T-helper 2 cell (primary cell): Measurements from ENCODE around the gene LRP1B.

Experiments
- DNase-seq, 5 experiments: peaks; one replicate each; pipeline versions ENCODE4 v3.0.0 to v3.0.0-alpha.2; 2012 to 2022

The LRP1B gene

GRCh38 chr2:141652308-141652707 lies 478.5 kb downstream of the LRP1B start:
- DNase-seq, result no peak

- no peak for DNase-seq
These were observed 483.5 kb downstream of the LRP1B start for GRCh38 chr2:141647353-141647752.

GRCh38 chr2:141641462-141641861 lies 489.4 kb downstream of the LRP1B start:
- DNase-seq, result no peak

- no peak for DNase-seq
These were observed 491.0 kb downstream of the LRP1B start for GRCh38 chr2:141639809-141640208.

GRCh38 chr2:141633132-141633531 lies 497.7 kb downstream of the LRP1B start:
- DNase-seq, result no peak

- no peak for DNase-seq
These were observed 500.3 kb downstream of the LRP1B start for GRCh38 chr2:141630407-141630930.

GRCh38 chr2:141620372-141620771 lies 510.4 kb downstream of the LRP1B start:
- no peak for DNase-seq

- DNase-seq, result no peak
These were observed 512.4 kb downstream of the LRP1B start for GRCh38 chr2:141618457-141618856.

- DNase-seq, result no peak
These were observed 518.8 kb downstream of the LRP1B start for GRCh38 chr2:141611981-141612380.

GRCh38 chr2:141611176-141611571 lies 519.6 kb downstream of the LRP1B start:
- no peak for DNase-seq

GRCh38 chr2:141610564-141611175 lies 520.1 kb downstream of the LRP1B start:
- no peak for DNase-seq

- DNase-seq, result no peak
These were observed 525.7 kb downstream of the LRP1B start for GRCh38 chr2:141605163-141605562.

- DNase-seq, result no peak
These were observed 529.2 kb downstream of the LRP1B start for GRCh38 chr2:141601511-141602152.

GRCh38 chr2:141599721-141600120 lies 531.1 kb downstream of the LRP1B start:
- no peak for DNase-seq

GRCh38 chr2:141598982-141599381 lies 531.8 kb downstream of the LRP1B start:
- no peak for DNase-seq

- DNase-seq, result no peak
These were observed 535.4 kb downstream of the LRP1B start for GRCh38 chr2:141595316-141595920.

GRCh38 chr2:141591787-141592186 lies 539.0 kb downstream of the LRP1B start:
- DNase-seq, result no peak

- no peak for DNase-seq
These were observed 540.2 kb downstream of the LRP1B start for GRCh38 chr2:141590620-141591019.

- DNase-seq, result no peak
These were observed 541.5 kb downstream of the LRP1B start for GRCh38 chr2:141589314-141589713.

GRCh38 chr2:141586985-141587384 lies 543.8 kb downstream of the LRP1B start:
- no peak for DNase-seq

GRCh38 chr2:141582213-141582612 lies 548.6 kb downstream of the LRP1B start:
- DNase-seq, result no peak

- no peak for DNase-seq
These were observed 551.7 kb downstream of the LRP1B start for GRCh38 chr2:141579071-141579470.

GRCh38 chr2:141570474-141571131 lies 560.2 kb downstream of the LRP1B start:
- no peak for DNase-seq

- no peak for DNase-seq
These were observed 560.9 kb downstream of the LRP1B start for GRCh38 chr2:141569941-141570340.
